CD4-positive, alpha-beta T cell (primary cell): ENCODE measurements around the gene ZNF419. TPM values are rescaled to one million over a fixed set of nuclear protein-coding genes. Genes with fewer than 3 reads are reported as not detected.

Experiments
- ATAC-seq: fragments of 200-7000 bp; cut with Tn5 transposase; one replicate; pipeline ENCODE4 v1.10.0; 2022; ENCODE audit warnings: mild to moderate bottlenecking; ENCODE audit not compliant: poor library complexity
- CTCF ChIA-PET: fragments of 350-600 bp; sonication (Branson Sonifier 250); formaldehyde crosslinking; loops from one replicate; lab custom pipeline; 2021; ENCODE audit warnings: antibody characterized with exemption, inconsistent platforms; lab: Charles Lee
- POLR2A ChIA-PET: fragments of 350-600 bp; sonication (Branson Sonifier 250); formaldehyde crosslinking; loops from one replicate; lab custom pipeline; 2021; ENCODE audit warnings: antibody characterized with exemption, inconsistent platforms; lab: Charles Lee
- DNase-seq, 14 experiments: peaks; one replicate each; pipeline ENCODE4 v3.0.0-alpha.2; 2013 to 2020; ENCODE audit warnings: mixed read lengths in 2 of 14
- H3K27ac ChIP-seq, 2 donors: one replicate each; pipeline versions ENCODE4 v1.5.1 to v1.7.0; 2013; ENCODE audit warnings: low read length in 2 of 2, low read depth in 1 of 2, mild to moderate bottlenecking in 1 of 2
- H3K27me3 ChIP-seq, 2 experiments: 1 replicate in 1 of 2; 2 replicates in 1 of 2; pipeline versions ENCODE4 v1.6.1 to v1.7.0; 2013; ENCODE audit warnings: low read length in 2 of 2, control low read depth in 1 of 2, mild to moderate bottlenecking in 1 of 2, moderate library complexity in 1 of 2; ENCODE audit not compliant: insufficient read depth in 2 of 2, control insufficient read depth in 1 of 2
- H3K36me3 ChIP-seq: one replicate; pipeline ENCODE4 v1.6.1; 2013; ENCODE audit warnings: low read length, control low read depth; ENCODE audit not compliant: insufficient read depth
- H3K4me1 ChIP-seq: one replicate; pipeline ENCODE4 v1.6.1; 2013; ENCODE audit warnings: low read length, control low read depth; ENCODE audit not compliant: insufficient read depth
- H3K4me3 ChIP-seq: one replicate; pipeline ENCODE4 v1.5.1; 2013; ENCODE audit warnings: mild to moderate bottlenecking, low read length, moderate library complexity
- H3K9me3 ChIP-seq, 2 experiments: 1 replicate in 1 of 2; 2 replicates in 1 of 2; pipeline versions ENCODE4 v1.6.1 to v1.7.0; 2013; ENCODE audit warnings: low read length in 2 of 2, mild to moderate bottlenecking in 2 of 2, control low read depth in 1 of 2, moderate library complexity in 1 of 2; ENCODE audit not compliant: control insufficient read depth in 1 of 2, insufficient read depth in 1 of 2
- H3K27ac Mint-ChIP-seq: one replicate; pipeline ENCODE4 v1.8.0; 2020; ENCODE audit warnings: mixed read lengths
- H3K27me3 Mint-ChIP-seq: one replicate; pipeline ENCODE4 v1.8.0; 2021; ENCODE audit warnings: mixed read lengths
- H3K36me3 Mint-ChIP-seq: one replicate; pipeline ENCODE4 v1.8.0; 2021; ENCODE audit warnings: low read depth, mixed read lengths
- H3K4me1 Mint-ChIP-seq: one replicate; pipeline ENCODE4 v1.8.0; 2021; ENCODE audit warnings: low read depth, mixed read lengths
- H3K4me3 Mint-ChIP-seq: one replicate; pipeline ENCODE4 v1.8.0; 2020; ENCODE audit warnings: mild to moderate bottlenecking, mixed read lengths
- H3K9me3 Mint-ChIP-seq: one replicate; pipeline ENCODE4 v1.8.0; 2020; ENCODE audit warnings: mixed read lengths
- intact Hi-C, 2 experiments: fragments of 100-400 bp; cut with DNase I in 1 of 2; cut with micrococcal nuclease in 1 of 2; formaldehyde crosslinking; loops; one replicate each; pipeline versions ENCODE4 v1.15.1 to v1.9.0; 2023 to 2025; cut with DNase I, micrococcal nuclease
- total RNA-seq, 174 experiments: library from RNA in 2 of 174; stranded (reverse) in 2 of 174; gene quantifications; one replicate each; pipeline ENCODE4 v1.2.3 and lab custom pipeline; 2021 to 2026
- TF ChIP-seq, protein P1 (sequence below): fragments of 200-600 bp; IDR thresholded peaks from one replicate; pipeline ENCODE4 v1.8.0; 2022; ENCODE audit warnings: antibody characterized with exemption, mild to moderate bottlenecking

ZNF419 gene
- total RNA-seq, 2 experiments from 2014 or later = 8.3 to 9.2 TPM

DNA sequence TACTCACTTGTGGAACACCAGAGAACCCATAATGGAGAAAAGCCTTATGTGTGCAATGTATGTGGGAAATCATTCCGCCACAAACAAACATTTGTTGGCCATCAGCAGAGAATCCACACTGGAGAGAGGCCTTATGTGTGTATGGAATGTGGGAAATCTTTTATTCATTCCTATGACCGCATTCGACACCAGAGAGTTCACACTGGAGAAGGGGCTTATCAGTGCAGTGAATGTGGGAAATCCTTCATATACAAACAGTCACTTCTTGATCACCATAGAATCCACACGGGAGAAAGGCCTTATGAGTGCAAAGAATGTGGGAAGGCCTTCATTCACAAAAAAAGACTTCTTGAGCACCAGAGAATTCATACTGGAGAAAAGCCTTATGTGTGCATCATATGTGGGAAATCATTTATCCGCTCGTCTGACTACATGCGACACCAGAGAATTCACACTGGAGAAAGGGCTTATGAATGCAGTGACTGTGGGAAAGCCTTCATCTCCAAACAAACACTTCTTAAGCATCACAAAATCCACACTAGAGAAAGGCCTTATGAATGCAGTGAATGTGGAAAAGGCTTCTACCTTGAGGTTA lies 50.5 kb downstream of the ZNF419 start:
- peaks cover 42 to 99% of the 10 kb centered on the region in 2 experiments for H3K9me3 ChIP-seq
- H3K27ac ChIP-seq = no peak overlapping the region
- H3K27me3 Mint-ChIP-seq = no peaks in the 10 kb centered on the region
- H3K36me3 ChIP-seq = peaks cover 55% of the 10 kb centered on the region
- DNase-seq (no peak), ATAC-seq (no peak)
- H3K4me3 ChIP-seq = no peak overlapping the region
- H3K4me3 Mint-ChIP-seq = no peak overlapping the region
- CTCF ChIA-PET = no interaction called here
- H3K36me3 Mint-ChIP-seq = peaks cover 100% of the 10 kb centered on the region
- no peaks in the 10 kb centered on the region for H3K27me3 ChIP-seq
- H3K4me1 Mint-ChIP-seq = no peaks in the 10 kb centered on the region
- intact Hi-C loops = no loop called here
- no peaks in the 10 kb centered on the region for H3K4me1 ChIP-seq
- POLR2A ChIA-PET = no interaction called here
- H3K9me3 Mint-ChIP-seq = peaks cover 36% of the 10 kb centered on the region
- no peak overlapping the region for H3K27ac Mint-ChIP-seq
- TF ChIP-seq, protein P1, sequence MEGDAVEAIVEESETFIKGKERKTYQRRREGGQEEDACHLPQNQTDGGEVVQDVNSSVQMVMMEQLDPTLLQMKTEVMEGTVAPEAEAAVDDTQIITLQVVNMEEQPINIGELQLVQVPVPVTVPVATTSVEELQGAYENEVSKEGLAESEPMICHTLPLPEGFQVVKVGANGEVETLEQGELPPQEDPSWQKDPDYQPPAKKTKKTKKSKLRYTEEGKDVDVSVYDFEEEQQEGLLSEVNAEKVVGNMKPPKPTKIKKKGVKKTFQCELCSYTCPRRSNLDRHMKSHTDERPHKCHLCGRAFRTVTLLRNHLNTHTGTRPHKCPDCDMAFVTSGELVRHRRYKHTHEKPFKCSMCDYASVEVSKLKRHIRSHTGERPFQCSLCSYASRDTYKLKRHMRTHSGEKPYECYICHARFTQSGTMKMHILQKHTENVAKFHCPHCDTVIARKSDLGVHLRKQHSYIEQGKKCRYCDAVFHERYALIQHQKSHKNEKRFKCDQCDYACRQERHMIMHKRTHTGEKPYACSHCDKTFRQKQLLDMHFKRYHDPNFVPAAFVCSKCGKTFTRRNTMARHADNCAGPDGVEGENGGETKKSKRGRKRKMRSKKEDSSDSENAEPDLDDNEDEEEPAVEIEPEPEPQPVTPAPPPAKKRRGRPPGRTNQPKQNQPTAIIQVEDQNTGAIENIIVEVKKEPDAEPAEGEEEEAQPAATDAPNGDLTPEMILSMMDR = no peak

Other genes starting within 250 kb of the ZNF419 start
- 10 to 100 TPM; 33.1 to 33.7 TPM for gene ZNF805, start 247.1 kb upstream of the ZNF419 start, total RNA-seq
- 10 to 100 TPM; 64.9 to 65.0 TPM for gene ZNF460, start 207.3 kb upstream of the ZNF419 start, total RNA-seq
- gene ZNF543, start 167.3 kb upstream of the ZNF419 start, total RNA-seq = 1 to 10 TPM; 4.0 to 4.3 TPM
- gene ZNF304, start 136.5 kb upstream of the ZNF419 start, total RNA-seq = 1 to 10 TPM; 4.9 to 5.4 TPM
- 10 to 100 TPM; 11.5 to 12.7 TPM for gene TRAPPC2B, start 124.2 kb upstream of the ZNF419 start, total RNA-seq
- 1 to 10 TPM; 1.4 to 2.1 TPM for gene ZNF547, start 124.2 kb upstream of the ZNF419 start, total RNA-seq
- gene ZNF548, start 97.9 kb upstream of the ZNF419 start, total RNA-seq = 10 to 100 TPM; 68.3 to 70.4 TPM
- 1 to 10 TPM; 9.3 to 10.0 TPM for gene ZNF17, start 76.6 kb upstream of the ZNF419 start, total RNA-seq
- gene ZNF749, start 52.4 kb upstream of the ZNF419 start, total RNA-seq = 1 to 10 TPM; 5.7 to 6.2 TPM
- gene VN1R1, start 30.6 kb upstream of the ZNF419 start, total RNA-seq = under 1 TPM; 0.11 to 0.16 TPM
- 1 to 10 TPM; 2.5 to 3.2 TPM for gene ZNF772, start 10.2 kb upstream of the ZNF419 start, total RNA-seq
- gene ZNF773, start 12.2 kb downstream of the ZNF419 start, total RNA-seq = 10 to 100 TPM; 20.3 to 22.3 TPM
- gene ZNF549, start 39.6 kb downstream of the ZNF419 start, total RNA-seq = 10 to 100 TPM; 10.1 to 11.1 TPM
- 10 to 100 TPM; 15.7 to 20.0 TPM for gene ZNF550, start 72.1 kb downstream of the ZNF419 start, total RNA-seq
- gene ZNF416, start 91.2 kb downstream of the ZNF419 start, total RNA-seq = 1 to 10 TPM; 5.2 to 5.7 TPM
- 1 to 10 TPM; 6.9 to 7.1 TPM for gene ZIK1, start 96.4 kb downstream of the ZNF419 start, total RNA-seq
- 1 to 10 TPM; 2.7 to 3.4 TPM for gene ZNF530, start 112.1 kb downstream of the ZNF419 start, total RNA-seq
- 10 to 100 TPM; 24.6 to 25.7 TPM for gene ZNF134, start 126.5 kb downstream of the ZNF419 start, total RNA-seq
- 10 to 100 TPM; 29.3 to 30.5 TPM for gene ZNF211, start 145.4 kb downstream of the ZNF419 start, total RNA-seq
- not detected for gene ZSCAN4, start 181.2 kb downstream of the ZNF419 start, total RNA-seq
- gene ZNF551, start 194.2 kb downstream of the ZNF419 start, total RNA-seq = 10 to 100 TPM; 11.4 to 11.6 TPM
- gene ZNF154, start 221.5 kb downstream of the ZNF419 start, total RNA-seq = 10 to 100 TPM; 16.9 to 18.0 TPM
- 10 to 100 TPM; 12.3 to 12.4 TPM for gene ZNF671, start 239.9 kb downstream of the ZNF419 start, total RNA-seq